ENCODE measurements around the gene LMO3.

Gene LMO3

GRCh38 chr12:16606117-16606200 lies at the start of gene LMO3:
Gene LMO3 (minus strand): TSS chr12:16606162. CDS start chr12:16600860, 5,302 bp downstream.
- DNase-seq (ENCODE audit: low read depth), result no peak

DNA sequence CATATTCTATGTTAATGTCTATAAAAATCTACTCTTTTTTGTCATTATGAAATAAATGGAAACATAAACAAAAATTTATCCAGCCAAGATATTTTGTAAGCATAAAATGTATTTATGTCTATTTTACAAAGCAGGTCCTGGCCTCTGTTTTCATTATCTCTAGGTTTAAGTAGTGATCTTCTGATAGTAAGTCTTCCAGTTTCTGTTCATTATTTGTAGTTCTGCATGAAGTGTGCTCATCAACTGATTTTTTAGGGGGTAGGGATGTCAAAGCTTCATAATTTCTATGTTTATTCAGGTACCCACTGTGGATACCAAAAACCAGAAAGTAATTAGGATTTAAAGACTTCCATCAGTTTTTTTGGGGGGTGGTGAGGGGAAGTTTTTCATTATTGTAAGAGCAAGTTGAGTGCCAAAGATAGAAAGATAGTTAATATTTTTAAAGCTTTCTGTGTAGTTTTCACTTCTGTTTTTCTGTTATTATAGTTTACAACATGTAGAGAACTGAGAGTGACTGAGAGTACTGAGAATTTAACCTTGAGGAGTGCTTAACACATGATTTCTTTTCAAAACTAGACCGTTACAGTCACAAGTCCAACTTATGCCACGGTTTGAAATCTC lies 30.6 kb upstream of the LMO3 start:
- no peak for DNase-seq (ENCODE audit: low read depth)

- DNase-seq (ENCODE audit: low read depth), result no peak
Measured at GRCh38 chr12:16634786-16635185, 28.8 kb upstream of the LMO3 start.

DNA sequence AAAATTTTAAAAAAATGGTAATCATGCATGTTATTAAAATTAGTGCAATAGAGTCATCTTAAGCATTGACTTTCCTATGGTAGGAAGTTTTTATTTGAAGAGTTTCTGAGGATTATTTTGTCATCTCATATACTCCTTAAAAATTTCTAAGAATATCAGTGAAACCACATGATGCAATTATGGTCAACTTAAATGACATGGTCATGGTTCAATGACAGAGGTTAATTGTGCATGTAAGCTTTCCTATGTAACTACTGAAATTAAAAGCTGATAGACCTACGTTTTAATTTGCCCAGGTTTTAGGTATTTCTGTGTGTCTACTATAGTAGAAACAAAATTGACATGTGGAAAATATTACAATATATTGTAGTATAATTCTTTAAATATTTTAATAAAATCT lies 21.0 kb upstream of the LMO3 start:
- DNase-seq (ENCODE audit: low read depth), result no peak

DNA sequence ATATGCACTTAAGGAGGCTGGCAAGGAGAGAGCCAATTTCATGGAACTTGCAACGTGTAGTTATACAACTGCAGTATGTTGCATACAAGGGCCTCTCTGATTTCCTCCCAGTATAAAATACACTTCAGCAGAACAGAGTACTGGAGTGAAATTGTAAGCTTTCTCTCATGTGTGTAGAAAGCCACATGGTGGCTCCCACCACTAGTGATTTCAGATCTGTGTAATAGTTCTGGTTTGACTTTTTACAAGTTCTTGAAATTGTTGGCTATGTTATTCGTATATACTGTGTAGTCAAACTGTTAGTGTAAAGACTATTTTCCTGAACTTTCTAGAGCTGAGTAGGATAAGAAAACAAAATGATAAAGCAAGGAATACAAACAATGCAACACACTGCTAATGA lies 16.4 kb upstream of the LMO3 start:
- no peak for DNase-seq (ENCODE audit: low read depth)

- no peak for DNase-seq (ENCODE audit: low read depth)
Measured at GRCh38 chr12:16619537-16619936, 13.6 kb upstream of the LMO3 start.

GRCh38 chr12:16618256-16618655 lies 12.3 kb upstream of the LMO3 start:
- no peak for DNase-seq (ENCODE audit: low read depth)

- no peak for DNase-seq (ENCODE audit: low read depth)
Measured at GRCh38 chr12:16613199-16613598, 7.2 kb upstream of the LMO3 start.

GRCh38 chr12:16612647-16613046 lies 6.7 kb upstream of the LMO3 start:
- no peak for DNase-seq (ENCODE audit: low read depth)

DNA sequence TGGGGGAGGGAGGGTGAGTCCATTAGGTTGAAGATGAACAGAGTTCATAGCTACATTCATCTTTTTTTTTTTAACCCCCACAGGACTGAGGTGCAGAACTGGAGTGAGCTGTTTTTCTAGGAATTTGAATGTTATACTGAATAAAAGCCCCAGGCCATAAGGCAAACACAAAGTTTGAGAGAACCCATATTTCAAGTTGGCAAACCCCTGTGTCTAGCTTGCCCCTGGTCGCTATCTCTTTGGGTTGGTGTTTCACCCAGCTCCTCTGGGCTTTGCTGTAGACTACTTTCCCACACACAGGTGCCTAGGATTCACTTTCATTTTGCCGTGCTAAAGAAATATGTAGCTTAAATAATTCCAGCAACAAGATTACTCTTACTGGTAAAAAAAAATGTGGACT lies 5.2 kb upstream of the LMO3 start:
- DNase-seq (ENCODE audit: low read depth), result no peak

GRCh38 chr12:16610743-16611142 lies 4.8 kb upstream of the LMO3 start:
- DNase-seq (ENCODE audit: low read depth), result no peak

DNA sequence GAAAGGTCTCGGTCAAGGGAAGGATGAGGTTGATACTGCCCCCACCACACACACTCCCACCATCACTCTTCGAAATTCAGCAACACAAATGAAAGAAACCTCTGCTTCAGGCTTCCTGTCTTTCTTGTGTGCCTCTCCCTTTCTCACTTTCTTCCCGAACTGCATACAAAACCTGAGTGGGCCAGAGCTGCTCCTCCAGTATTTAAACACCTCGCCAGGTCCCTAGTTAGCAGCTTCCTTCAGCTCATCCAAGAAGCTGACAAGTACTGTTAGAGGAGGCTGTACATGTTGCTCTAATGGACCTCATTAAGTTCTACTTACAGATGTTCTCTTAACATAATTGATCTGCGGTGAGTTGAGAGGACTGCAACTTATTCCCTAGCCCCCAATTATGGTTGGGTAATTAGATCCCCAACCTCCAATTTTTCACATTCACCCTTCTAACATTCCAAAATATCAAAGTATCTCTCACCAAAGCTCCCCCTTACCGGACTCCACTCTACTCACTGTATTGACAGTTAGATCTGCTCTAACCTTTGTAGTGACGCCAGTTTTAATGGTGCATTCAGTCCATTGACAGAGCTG lies 4.1 kb upstream of the LMO3 start:
- DNase-seq (ENCODE audit: low read depth), result no peak

GRCh38 chr12:16608946-16609539 lies 3.1 kb upstream of the LMO3 start:
- no peak for DNase-seq (ENCODE audit: low read depth)

DNA sequence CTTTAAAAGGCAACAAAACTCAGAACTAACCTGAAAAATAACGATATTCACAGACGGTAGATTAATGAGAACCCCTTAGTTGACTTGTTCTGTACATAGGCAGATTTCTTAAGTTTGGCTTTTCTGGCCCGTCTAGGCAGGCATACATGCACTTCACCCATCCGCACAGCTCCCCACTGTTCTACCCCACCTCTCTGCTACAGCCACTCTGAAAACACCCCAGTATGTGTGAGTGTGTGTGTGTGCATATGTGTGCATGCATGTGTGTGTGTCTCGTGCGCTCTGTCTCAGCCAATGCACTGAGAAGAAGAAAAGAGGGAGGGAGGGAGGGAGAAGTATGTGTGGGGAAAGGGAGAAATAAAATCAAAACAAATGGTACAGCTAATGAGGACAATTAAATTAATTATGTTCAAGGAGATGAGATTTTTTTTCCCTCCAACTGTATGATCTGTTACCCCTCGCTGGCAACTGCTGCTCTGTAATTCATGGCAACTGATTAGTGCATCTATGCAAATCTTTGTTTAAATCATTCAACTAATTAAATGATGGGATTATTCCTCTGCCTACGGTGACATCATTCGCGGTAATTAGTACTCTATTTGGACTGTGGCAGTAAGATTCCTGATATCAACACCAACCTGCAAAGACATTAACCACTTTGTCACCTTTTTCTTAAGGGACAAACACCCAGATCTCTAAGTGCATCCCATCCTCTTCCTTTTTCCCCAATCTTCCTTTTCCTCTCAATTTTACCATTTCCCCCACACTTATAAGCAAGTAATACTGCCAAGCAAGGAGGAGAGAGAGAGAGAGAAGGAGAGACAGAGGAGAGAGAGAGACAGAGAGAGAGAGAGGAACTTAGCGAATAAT lies 2.2 kb upstream of the LMO3 start:
- no peak for DNase-seq (ENCODE audit: low read depth)

DNA sequence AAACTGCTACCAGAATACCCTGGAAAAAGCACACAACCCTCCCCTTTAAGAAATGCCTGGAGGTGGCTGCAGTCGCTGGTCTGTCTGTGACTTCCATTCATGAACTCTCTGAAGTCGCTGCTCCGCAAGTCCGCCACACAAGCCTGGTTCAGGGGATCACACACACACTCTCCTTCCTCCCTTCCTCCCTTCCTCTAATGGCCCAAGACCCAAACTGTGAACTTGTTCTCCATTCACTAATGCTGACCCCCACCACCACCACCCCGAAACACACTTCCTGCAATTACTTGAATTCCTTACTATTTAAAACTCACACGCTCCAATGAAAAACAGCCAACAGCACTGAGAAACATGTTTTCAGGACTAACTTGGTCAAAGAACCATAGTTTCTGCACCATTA lies 1.0 kb upstream of the LMO3 start:
- no peak for DNase-seq (ENCODE audit: low read depth)

DNA sequence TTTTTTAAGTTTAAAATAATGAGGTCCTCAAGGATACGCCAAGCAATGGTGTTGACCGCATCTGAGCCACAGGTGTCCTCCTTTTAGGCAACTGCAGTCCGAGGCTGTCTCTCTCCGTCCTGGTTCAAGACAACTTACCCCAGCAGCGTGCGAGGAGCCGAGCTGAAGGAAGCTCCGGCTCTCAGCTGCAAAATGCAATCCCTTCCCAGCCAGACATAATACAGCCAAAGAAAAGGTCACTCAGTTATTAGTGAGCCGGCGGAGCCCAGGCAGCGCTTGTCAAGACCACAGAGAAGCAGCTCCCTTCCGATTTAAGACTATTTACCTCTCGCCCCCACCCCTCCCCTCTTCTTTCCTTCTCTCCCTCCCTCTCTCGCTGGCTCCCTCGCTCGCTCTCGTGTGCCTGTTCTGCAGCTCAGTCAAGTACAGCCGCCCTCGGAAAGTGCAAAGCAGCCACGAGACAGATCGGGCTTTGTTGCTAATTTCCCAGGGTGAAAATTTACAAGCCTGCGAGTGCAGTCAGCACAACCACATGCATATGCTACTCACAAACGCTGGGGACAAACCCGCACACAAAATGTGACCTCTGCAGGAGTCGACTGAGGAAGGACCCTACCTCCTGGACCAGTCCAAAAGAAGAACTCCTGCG lies 363 bp upstream of the LMO3 start:
- no peak for DNase-seq (ENCODE audit: low read depth)

DNA sequence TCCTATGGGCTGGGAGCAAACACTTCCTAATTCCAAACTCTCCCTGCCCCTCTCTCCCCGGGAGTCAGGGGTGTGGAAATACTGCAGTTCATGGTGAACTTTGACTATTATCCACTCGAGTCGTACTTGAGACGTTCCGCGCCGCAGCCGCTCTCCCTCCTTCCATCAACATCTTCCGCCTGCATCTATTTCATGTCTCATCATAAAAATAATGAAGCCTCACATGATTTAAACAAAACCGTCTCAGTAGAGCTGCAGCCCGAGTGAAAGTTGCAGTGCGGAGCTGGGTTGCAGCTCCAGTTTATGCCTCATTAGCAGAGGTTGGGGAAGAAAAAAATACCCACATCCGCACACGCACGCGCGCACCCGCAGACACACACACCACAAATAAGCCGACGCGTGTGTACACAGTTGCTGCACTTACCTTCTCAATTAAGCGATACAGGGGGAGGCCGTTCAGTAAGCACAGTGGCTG lies 283 bp downstream of the LMO3 start:
- no peak for DNase-seq (ENCODE audit: low read depth)

GRCh38 chr12:16604596-16605252 lies 1.2 kb downstream of the LMO3 start:
- DNase-seq (ENCODE audit: low read depth), result no peak

DNA sequence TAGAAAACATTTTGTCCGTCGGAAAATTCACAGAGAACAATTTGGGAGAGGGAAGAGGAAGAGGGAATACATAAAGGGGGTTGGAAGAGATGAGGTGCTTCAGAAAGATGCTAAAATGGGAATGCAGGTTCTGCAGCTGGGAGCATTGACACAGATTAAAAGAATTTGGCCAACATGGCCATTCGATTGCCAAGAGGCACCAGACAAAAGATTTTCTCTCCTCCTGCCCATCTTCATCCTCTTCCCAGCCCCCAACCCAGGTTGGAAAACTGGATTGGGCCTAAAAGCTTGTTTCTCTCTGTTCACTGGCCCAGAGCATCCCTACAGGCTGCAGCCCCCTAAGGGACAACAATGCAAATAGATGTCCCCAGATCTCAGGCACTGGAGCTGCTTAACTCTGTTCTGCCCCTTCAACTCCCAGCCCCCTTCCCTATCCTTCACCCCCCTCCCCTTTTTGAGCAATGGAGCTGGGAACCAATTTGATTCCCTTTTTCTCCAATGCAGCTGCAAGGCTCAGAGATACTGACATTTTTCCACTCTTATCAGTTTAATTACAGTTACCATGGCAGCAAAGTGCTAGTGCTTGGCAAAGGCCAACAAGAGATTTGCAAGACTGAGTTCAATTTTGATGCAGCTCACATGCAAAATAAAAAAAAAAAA lies 1.9 kb downstream of the LMO3 start:
- no peak for DNase-seq (ENCODE audit: low read depth)

DNA sequence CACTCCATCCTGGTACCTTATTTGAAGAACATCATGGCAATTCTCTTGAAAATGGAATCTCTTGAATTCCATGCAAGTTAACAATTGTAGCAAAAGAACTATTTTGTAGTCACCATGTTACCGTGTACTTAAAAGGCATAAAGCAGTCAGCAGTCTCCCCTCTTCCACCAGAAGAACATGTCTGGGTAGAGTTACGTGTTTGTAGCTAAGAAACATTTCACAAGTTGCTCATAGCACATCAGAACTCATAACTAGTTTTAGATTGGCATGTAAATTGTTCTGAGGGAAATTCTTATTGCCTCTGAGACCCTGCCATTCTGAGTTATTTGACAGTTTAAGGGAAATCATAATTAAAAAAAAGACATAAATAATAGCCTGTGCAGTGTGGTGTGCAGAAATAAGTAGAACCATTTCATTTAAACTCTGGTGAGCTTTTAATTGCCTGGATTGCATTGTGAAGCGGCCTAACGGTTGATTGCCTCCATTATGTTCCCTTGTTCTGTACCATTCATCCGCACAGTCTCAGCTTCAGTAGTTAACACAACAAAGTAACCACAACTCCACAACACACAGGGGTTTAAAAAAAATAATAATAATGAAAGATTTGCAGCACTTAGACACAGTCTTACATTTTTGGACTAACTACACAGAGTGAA lies 2.6 kb downstream of the LMO3 start:
- DNase-seq (ENCODE audit: low read depth), result no peak

- no peak for DNase-seq (ENCODE audit: low read depth)
Measured at GRCh38 chr12:16602412-16602811, 3.5 kb downstream of the LMO3 start.

All from stimulated activated CD8-positive, alpha-beta memory T cell treated with anti-CD3 and anti-CD28 coated beads, Interleukin-12 subunit alpha, Interleukin-12 subunit beta, amount 100 ng/mL, for 1 hour (primary cell).